Immature natural killer cell (primary cell): ENCODE results near the gene TEAD2. TPM values are rescaled to one million over a fixed set of nuclear protein-coding genes. Genes with fewer than 3 reads are reported as not detected.

Experiments used
- DNase-seq, 3 donors: peaks; one replicate each; pipeline ENCODE4 v3.0.0; 2022; ENCODE audit warnings: mixed read lengths in 1 of 3
- H3K27ac Mint-ChIP-seq, 6 donors: one replicate each; pipeline ENCODE4 v1.8.0; 2020; ENCODE audit warnings: mixed read lengths in 6 of 6, mild to moderate bottlenecking in 5 of 6, inconsistent platforms in 4 of 6, moderate library complexity in 3 of 6
- H3K27me3 Mint-ChIP-seq, 3 donors: one replicate each; pipeline ENCODE4 v1.8.0; 2020 to 2021; ENCODE audit warnings: low read depth in 3 of 3, mild to moderate bottlenecking in 3 of 3, mixed read lengths in 3 of 3, moderate library complexity in 3 of 3, inconsistent platforms in 1 of 3
- H3K36me3 Mint-ChIP-seq, 3 donors: one replicate each; pipeline ENCODE4 v1.8.0; 2020; ENCODE audit warnings: mixed read lengths in 3 of 3, inconsistent platforms in 2 of 3, mild to moderate bottlenecking in 2 of 3
- H3K4me1 Mint-ChIP-seq, 2 donors: one replicate each; pipeline ENCODE4 v1.8.0; 2020; ENCODE audit warnings: inconsistent platforms in 2 of 2, mild to moderate bottlenecking in 2 of 2, mixed read lengths in 2 of 2, moderate library complexity in 1 of 2
- H3K4me3 Mint-ChIP-seq, 5 donors: one replicate each; pipeline ENCODE4 v1.8.0; 2020; ENCODE audit warnings: mild to moderate bottlenecking in 5 of 5, mixed read lengths in 5 of 5, inconsistent platforms in 3 of 5, moderate library complexity in 3 of 5
- H3K9me3 Mint-ChIP-seq, 6 donors: one replicate each; pipeline ENCODE4 v1.8.0; 2020; ENCODE audit warnings: mild to moderate bottlenecking in 6 of 6, mixed read lengths in 6 of 6, inconsistent platforms in 4 of 6, moderate library complexity in 3 of 6
- polyA plus RNA-seq, 3 donors: library from polyadenylated mRNA; unstranded; fragments of 300-500 nt; fragmentation: Illumina TruSeq; gene quantifications; one replicate each; pipeline ENCODE4 v1.2.3, GENCODE V29; 2021

TEAD2 gene
- polyA plus RNA-seq, 3 donors from 2014 or later: not detected

DNA sequence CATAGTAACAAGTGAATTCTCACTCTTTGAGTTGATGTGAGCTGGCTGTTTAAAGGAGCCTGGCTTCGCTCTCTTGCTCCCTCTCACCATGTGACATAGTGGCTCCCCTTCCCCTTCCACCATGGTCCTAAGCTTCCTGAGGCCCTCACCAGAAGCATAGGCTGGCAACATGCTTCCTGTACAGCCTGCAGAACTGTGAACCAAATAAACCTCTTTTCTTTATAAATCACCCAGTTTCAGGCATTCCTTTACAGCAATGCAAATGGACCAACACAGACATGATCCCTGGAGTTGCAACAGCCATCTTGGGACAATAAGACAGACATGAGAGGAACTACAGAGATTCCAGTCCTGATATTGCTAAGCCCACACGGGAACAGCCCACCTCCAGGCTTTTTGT lies 12.6 kb downstream of the TEAD2 start:
- DNase-seq: no peak
- Mint-ChIP-seq H3K36me3 (peaks cover 0 to 4% (median 0%) of the 10 kb centered on the region in 3 donors), H3K27me3 (peaks cover 3 to 8% (median 4%) of the 10 kb centered on the region in 3 donors), H3K9me3 (peaks cover 0 to 2% (median 0%) of the 10 kb centered on the region in 6 donors), H3K27ac (no peak overlapping the region), H3K4me1 (peaks cover 11% of the 10 kb centered on the region in 2 donors), H3K4me3 (no peak overlapping the region)

DNA sequence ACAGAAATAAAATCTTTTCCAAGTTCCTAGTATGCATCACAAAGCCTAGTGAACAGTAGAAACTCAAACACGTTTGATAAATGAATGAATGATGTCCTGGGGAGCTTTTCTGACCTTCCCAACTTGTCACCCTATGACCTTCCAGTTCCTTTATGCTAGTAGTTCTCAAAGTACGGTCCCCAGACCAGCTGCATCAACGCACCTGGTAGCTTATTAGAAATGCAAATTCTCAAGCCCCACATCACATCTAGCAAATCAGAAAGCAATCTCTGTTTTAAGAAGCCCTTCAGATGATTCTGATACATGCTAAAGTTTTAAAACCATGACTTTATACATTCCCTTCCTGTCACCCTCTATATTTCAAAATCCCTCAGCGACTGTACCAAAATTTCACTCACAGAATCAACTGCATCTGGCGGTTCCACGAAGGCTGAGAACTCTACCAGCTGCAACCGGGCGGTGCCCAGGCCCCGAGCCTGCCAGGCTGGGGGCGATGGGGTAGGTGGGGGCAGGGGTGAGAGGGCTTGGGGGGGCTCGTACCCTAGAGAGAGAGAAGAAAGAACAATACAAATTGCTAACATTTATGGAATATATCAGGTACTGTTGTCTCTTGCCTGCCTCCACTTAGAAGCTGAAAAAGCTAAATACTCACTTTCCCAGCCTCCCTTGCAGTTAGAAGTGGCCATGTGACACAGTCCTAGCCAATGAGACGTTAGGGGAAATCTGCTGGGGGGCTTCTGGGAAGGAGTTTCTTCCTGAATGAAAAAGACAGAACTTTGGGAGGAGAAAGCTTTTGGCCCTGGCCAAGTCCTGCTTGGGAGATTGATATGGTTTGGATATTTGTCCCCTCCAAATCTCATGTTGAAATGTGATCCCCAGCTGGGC lies 13.7 kb downstream of the TEAD2 start:
- peaks cover 0 to 7% (median 2%) of the 10 kb centered on the region in 3 donors for H3K27me3 Mint-ChIP-seq
- no peak overlapping the region for H3K4me3 Mint-ChIP-seq
- no peak for DNase-seq
- peaks cover 15 to 17% of the 10 kb centered on the region in 2 donors for H3K4me1 Mint-ChIP-seq
- peaks cover 0 to 2% (median 0%) of the 10 kb centered on the region in 6 donors for H3K9me3 Mint-ChIP-seq
- H3K36me3 Mint-ChIP-seq: peaks cover 0 to 5% (median 0%) of the 10 kb centered on the region in 3 donors
- H3K27ac Mint-ChIP-seq: no peak overlapping the region

DNA sequence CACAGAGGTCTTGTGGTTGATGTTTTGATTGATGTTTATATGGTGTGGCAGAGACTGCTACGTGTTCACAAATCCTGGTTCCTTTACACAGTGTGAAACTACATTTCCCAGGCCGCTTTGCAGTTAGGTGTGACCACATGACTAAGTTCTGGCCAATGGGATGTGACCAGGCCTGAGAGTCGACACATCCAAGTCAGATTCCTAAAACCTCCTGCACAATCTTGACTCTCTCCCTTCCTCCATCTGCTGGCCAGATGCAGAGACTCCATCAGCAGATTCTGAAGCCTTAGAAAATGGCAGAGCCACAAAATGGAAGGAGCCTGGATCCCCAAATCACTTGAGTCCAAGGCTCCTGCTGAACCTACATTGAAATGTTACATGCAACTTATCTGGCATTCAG lies 14.4 kb downstream of the TEAD2 start:
- no peak overlapping the region for H3K27ac Mint-ChIP-seq
- peaks cover 17 to 23% of the 10 kb centered on the region in 2 donors for H3K4me1 Mint-ChIP-seq
- H3K4me3 Mint-ChIP-seq: no peak overlapping the region
- peaks cover 0 to 4% (median 1%) of the 10 kb centered on the region in 3 donors for H3K27me3 Mint-ChIP-seq
- H3K36me3 Mint-ChIP-seq: peaks cover 0 to 5% (median 1%) of the 10 kb centered on the region in 3 donors
- DNase-seq: no peak
- peaks cover 0 to 2% (median 0%) of the 10 kb centered on the region in 6 donors for H3K9me3 Mint-ChIP-seq

DNA sequence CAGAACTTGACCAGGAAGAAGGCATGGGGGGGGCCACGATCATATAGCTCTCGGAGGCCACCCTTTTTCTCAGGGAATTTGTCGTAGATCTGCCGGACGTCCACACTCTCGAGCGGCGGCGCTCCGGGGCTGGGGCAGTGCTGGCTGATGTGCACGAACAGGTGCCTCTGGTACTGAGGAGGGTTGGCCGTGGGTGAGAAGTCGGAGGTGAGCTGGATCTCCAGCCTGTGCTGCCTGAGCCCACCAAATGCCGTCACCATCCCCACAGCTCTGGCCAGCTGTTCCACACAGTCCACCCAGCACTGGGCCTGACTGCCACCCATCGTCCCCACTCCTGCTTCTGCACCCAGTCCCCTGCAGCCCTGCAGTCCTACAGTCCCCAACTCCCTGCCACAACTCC lies 15.0 kb downstream of the TEAD2 start:
- Mint-ChIP-seq H3K27me3 (peaks cover 0 to 2% (median 1%) of the 10 kb centered on the region in 3 donors), H3K27ac (peak overlapping the region in 1 of 6 donors; percentile 75), H3K36me3 (peaks cover 0 to 5% (median 4%) of the 10 kb centered on the region in 3 donors), H3K4me1 (peaks cover 21 to 27% of the 10 kb centered on the region in 2 donors), H3K4me3 (no peak overlapping the region), H3K9me3 (peaks cover 0 to 2% (median 0%) of the 10 kb centered on the region in 6 donors)
- no peak for DNase-seq

DNA sequence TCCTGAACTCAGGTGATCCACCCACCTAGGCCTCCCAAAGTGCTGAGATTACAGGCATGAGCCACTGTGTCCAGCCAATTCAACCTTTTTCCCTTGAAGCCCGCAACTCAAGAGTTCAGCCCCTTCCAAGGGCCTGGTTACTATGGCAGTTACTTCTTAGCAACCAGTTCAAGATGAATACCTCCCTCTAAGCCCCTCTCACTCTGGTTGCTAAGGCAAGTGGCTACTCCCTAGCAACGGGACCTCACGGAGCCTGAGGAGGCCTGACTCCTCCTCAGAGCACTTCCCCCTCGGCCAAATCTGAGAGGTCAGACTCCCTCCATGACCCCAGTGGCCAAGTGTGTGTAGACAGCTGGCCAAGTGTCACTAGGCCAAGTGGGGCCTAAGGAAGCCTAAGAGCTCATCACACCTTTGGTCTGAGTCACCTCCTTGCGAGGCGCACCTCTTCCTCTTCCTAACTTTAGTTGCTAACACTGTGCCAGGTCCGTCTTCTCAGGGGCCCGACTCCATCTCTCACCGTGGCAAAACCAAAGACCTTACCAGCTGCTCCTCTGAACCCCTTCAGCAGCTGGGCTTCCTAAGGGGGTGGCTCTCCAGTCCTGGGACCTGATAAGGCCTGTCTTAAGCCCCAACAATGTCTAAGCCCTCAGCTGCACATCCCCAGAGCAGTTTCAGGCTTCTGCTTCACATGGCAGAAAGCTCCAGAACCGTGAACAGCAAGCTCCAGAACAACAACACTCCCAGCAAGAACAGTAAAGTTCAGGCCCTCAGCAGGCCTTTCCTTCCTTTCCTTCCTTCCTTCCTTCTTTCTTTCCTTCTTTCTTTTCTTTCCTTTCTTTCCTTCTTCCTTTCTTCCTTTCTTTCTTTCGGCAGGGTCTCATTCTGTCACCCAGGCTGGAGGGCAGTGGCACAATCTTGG lies 17.5 kb downstream of the TEAD2 start:
- H3K9me3 Mint-ChIP-seq: peaks cover 0 to 2% (median 0%) of the 10 kb centered on the region in 6 donors
- peaks cover 0 to 5% (median 4%) of the 10 kb centered on the region in 3 donors for H3K27me3 Mint-ChIP-seq
- peak overlapping the region; percentile 56 to 95 (median 86) for H3K27ac Mint-ChIP-seq
- peak in 2 of 3 donors; percentile 31 for DNase-seq
- H3K4me3 Mint-ChIP-seq: peak overlapping the region; percentile 16 to 73 (median 46)
- H3K4me1 Mint-ChIP-seq: peaks cover 36 to 47% of the 10 kb centered on the region in 2 donors
- peaks cover 0 to 12% (median 12%) of the 10 kb centered on the region in 3 donors for H3K36me3 Mint-ChIP-seq

DNA sequence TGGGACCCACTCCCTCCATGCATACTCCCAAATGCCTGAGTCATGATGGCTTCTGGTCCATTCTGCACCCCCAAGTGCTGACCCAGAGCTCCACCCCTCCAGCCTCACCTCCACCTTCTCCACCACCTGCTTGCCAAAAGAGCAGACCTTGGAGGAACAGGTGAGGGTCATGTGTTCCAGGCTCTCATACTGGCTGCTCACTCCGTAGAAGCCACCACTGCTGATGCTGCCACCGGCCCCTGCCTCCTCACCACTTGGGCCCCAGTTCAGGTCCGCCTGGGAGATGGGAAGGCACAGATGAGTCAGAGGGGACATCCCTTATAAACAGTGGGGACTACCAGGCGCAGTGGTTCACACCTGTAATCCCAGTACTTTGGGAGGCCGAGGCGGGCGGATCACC lies 19.1 kb downstream of the TEAD2 start:
- H3K4me3 Mint-ChIP-seq: no peak overlapping the region
- peaks cover 0 to 17% (median 12%) of the 10 kb centered on the region in 3 donors for H3K36me3 Mint-ChIP-seq
- peaks cover 48 to 58% of the 10 kb centered on the region in 2 donors for H3K4me1 Mint-ChIP-seq
- peaks cover 0 to 2% (median 0%) of the 10 kb centered on the region in 6 donors for H3K9me3 Mint-ChIP-seq
- DNase-seq: no peak
- peaks cover 0 to 5% (median 4%) of the 10 kb centered on the region in 3 donors for H3K27me3 Mint-ChIP-seq
- peak overlapping the region in 4 of 6 donors; percentile 13 to 77 (median 52) for H3K27ac Mint-ChIP-seq

DNA sequence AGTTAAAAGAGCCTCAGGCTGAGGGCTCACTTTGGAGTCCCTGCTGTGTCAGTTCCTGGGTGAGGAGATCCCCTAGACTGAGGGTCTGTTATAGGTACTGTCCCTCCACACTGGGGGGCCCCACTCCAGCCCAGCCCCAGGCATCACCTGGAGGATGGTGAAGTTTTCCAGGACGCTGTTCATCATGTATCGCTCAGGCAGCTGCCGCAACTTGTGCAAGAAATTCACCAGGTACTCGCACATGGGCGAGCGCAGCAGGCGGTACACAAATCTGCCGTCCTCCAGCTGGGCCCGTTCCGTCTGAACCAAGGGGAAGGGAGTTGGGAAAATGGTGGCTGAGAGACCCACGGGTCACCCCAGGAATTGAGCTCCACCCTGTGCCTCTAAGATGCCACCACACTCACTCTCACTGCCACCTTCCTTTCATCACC lies 19.9 kb downstream of the TEAD2 start:
- Mint-ChIP-seq H3K4me1 (peaks cover 57 to 66% of the 10 kb centered on the region in 2 donors), H3K4me3 (no peak overlapping the region), H3K9me3 (no peaks in the 10 kb centered on the region), H3K27me3 (peaks cover 0 to 5% (median 4%) of the 10 kb centered on the region in 3 donors), H3K27ac (peak overlapping the region in 4 of 6 donors; percentile 13 to 65 (median 40)), H3K36me3 (peaks cover 4 to 24% (median 16%) of the 10 kb centered on the region in 3 donors)
- DNase-seq: no peak

DNA sequence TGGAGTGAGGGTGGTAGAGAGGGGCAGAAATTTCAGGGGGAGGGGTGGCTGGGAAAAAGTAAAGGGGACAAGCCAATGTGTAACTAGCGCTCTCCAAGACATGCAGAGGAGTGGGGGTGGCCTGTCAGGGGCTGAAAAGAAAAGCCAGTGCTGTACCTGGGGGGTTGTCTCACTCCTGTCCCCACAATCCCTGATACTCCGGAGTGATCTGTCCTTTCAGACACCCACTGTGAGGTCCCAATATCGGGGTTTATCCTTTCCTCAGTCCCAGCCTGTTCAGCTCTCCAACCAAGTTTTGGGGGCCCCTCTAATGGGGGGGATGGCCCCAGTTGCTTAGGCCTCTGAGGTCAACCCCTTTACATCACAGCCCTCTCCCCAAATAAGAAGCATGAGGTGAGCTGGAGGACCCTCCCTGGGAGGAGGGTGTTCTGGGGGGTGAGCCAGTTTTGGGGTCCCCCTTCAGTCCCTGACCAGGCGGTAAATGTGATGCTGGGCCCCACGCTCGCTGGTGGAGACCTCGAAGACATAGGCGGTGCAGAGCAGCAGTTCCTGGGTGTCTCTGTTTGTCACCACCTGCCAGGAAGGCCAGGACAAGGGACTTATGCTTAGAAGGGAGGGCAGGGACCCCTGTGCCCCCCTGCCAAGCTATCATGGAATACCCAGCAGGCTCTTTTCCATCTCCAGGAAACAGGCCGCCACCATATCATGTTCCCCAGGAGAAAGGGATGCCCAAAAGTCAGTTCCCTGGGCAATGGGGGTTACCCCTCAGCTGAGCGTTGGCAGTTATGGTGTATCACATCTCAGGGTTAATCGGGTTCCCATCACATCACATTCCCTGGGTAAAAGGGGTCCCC lies 21.1 kb downstream of the TEAD2 start:
- H3K4me1 Mint-ChIP-seq: peaks cover 69 to 78% of the 10 kb centered on the region in 2 donors
- H3K27ac Mint-ChIP-seq: peak overlapping the region; percentile 70 to 98 (median 90)
- DNase-seq: no peak
- H3K27me3 Mint-ChIP-seq: peaks cover 0 to 5% (median 5%) of the 10 kb centered on the region in 3 donors
- peak overlapping the region in 2 of 5 donors; percentile 49 to 81 for H3K4me3 Mint-ChIP-seq
- peaks cover 4 to 24% (median 17%) of the 10 kb centered on the region in 3 donors for H3K36me3 Mint-ChIP-seq
- H3K9me3 Mint-ChIP-seq: no peaks in the 10 kb centered on the region

DNA sequence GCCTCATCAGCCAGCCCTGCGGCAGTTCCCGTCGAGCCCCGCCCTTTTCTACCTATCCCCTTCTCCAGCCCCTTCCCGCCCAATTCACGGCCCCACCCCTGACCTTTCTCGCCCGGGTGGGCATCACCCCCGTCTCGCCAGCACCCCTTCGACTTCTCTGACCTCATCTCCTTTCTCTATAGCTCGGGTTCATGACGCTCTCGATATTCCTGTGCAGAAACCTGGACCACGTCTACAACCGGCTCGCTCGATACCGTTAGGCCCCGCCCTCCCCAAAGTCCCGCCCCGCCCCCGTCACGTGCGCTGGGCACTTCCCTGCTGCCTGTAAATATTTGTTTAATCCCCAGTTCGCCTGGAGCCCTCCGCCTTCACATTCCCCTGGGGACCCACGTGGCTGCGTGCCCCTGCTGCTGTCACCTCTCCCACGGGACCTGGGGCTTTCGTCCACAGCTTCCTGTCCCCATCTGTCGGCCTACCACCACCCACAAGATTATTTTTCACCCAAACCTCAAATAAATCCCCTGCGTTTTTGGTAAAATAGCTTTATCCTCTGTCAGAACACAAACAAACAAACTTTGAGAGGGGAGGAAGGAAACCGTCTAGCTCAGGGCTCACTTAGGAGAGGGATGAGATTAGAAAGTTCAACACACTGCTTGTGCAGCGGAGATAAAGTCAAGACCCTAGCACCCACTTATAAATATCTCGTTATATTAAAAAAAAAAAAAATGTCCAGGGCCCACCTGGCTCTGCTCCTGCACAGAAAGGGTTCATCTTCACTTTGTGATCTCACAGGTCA lies 21.9 kb downstream of the TEAD2 start:
- Mint-ChIP-seq H3K4me1 (peaks cover 73 to 83% of the 10 kb centered on the region in 2 donors), H3K9me3 (no peaks in the 10 kb centered on the region), H3K27me3 (peaks cover 3 to 7% (median 6%) of the 10 kb centered on the region in 3 donors), H3K4me3 (peak overlapping the region; percentile 49 to 81 (median 68)), H3K36me3 (peaks cover 4 to 29% (median 17%) of the 10 kb centered on the region in 3 donors), H3K27ac (peak overlapping the region; percentile 70 to 98 (median 90))
- peak; percentile 66 to 76 (median 73) for DNase-seq

DNA sequence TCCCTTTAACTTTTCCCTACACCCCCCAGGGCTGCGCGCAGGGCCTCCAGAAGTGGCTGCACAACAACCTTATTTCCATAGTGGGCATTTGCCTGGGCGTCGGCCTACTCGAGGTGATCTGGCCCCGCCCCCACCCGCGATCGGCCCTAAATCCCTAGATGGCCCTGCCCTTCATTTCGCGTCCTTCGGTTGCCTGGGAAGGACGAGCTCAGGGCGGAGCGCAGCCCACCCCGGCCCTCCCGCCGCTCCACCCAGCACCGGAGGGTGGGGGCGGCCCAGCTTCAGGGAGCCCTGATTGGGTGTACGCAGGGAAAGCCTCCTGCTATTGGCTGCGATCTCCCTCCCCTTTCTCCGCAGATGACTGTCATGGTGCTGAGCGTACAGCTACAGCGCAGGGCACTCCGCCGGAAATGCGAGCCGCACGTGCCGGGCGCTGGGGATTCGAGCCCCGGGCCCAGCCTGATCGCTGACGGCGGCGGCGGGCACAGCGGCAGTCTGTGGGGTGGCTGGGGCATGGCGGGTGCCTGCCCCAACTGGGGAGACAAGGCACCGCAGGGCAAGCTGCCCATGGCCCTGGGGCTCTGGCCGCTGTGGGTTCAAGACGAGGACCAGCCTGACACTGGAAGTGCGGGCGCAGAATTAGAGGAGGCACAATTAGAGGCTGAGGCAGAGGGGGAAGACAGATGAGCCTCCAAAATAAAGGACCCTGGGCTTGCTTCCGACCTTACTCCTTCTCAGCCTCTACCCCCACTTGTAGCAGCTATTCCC lies 22.7 kb downstream of the TEAD2 start:
- Mint-ChIP-seq H3K9me3 (no peaks in the 10 kb centered on the region), H3K4me1 (peaks cover 73 to 82% of the 10 kb centered on the region in 2 donors), H3K4me3 (peak overlapping the region in 4 of 5 donors; percentile 49 to 81 (median 62)), H3K27me3 (peaks cover 3 to 8% (median 7%) of the 10 kb centered on the region in 3 donors), H3K36me3 (peaks cover 4 to 24% (median 17%) of the 10 kb centered on the region in 3 donors), H3K27ac (peak overlapping the region; percentile 70 to 98 (median 90))
- DNase-seq: no peak

DNA sequence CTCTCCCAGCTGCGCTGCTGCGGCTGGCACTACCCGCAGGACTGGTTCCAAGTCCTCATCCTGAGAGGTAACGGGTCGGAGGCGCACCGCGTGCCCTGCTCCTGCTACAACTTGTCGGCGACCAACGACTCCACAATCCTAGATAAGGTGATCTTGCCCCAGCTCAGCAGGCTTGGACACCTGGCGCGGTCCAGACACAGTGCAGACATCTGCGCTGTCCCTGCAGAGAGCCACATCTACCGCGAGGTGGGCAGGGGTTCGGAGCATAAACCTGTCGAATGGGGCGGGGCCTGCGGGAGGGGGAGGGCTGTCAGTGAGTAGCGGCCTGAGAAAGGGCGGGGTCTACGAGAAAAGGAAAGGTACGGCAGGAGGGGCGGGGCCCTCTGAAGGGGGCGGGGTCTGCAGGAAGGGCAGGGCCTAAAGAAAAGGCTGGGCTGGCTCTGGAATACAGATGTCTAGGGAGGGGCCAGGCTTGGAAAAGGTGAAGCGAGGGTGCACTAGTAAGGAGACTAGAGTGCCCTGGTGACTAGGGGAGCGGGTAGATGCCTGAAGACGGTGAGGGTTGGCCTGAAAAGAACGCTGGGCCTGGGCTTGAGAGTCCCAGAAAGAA lies 23.4 kb downstream of the TEAD2 start:
- Mint-ChIP-seq H3K4me1 (peaks cover 77 to 83% of the 10 kb centered on the region in 2 donors), H3K4me3 (peak overlapping the region in 2 of 5 donors; percentile 6 to 21), H3K9me3 (no peaks in the 10 kb centered on the region), H3K27me3 (peaks cover 3 to 13% (median 8%) of the 10 kb centered on the region in 3 donors), H3K36me3 (peaks cover 4 to 24% (median 17%) of the 10 kb centered on the region in 3 donors), H3K27ac (peak overlapping the region in 3 of 6 donors; percentile 16 to 71 (median 45))
- no peak for DNase-seq
